Fibroblast of lung (primary cell): Measurements from ENCODE around the gene NMNAT2.

Experiments
- CTCF ChIP-seq, 2 donors: IDR thresholded peaks in 1 of 2; conservative IDR thresholded peaks in 1 of 2; 1 replicate in 1 of 2; 2 replicates in 1 of 2; pipeline ENCODE4 v1.5.1; 2011 to 2012; ENCODE audit warnings: low read length in 2 of 2, control low read depth in 1 of 2, inconsistent platforms in 1 of 2, low read depth in 1 of 2, mild to moderate bottlenecking in 1 of 2
- EZH2 ChIP-seq: IDR thresholded peaks from 2 replicates; pipeline ENCODE4 v1.5.1; 2012; ENCODE audit warnings: low read length, control low read depth, mild to moderate bottlenecking; ENCODE audit errors: missing control alignments

GRCh38 chr1:183240526-183240825 lies 177.7 kb downstream of the NMNAT2 start:
- TF ChIP-seq CTCF (conservative IDR thresholded peaks at IDR 0.05 in 1 of 2, IDR thresholded peaks at IDR 0.05 in 1 of 2; ENCODE audit: low read depth in 1 of 2, low read length in 2 of 2) (no peak), EZH2 (no peak)
